Measurements from ENCODE around the gene RNF111.
A peak's percentile ranks its signal among the peaks of the same experiment; 100 is the strongest.
"Not testable (repeated sequence)": the region's sequence is repeated elsewhere in the genome, so short reads cannot be mapped to it uniquely, and the experiment has no call there.

Gene RNF111

GRCh38 chr15:59000251-59000650 lies 12.8 kb downstream of the RNF111 start:
- DNase-seq: not testable (repeated sequence)

GRCh38 chr15:59001946-59002345 lies 14.5 kb downstream of the RNF111 start:
- no peak for DNase-seq

- no peak for DNase-seq
Measured at GRCh38 chr15:59002418-59002859, 15.0 kb downstream of the RNF111 start.

- DNase-seq: peak; percentile 26
Measured at GRCh38 chr15:59005579-59005978, 18.1 kb downstream of the RNF111 start.

- no peak for DNase-seq
Measured at GRCh38 chr15:59008086-59008485, 20.6 kb downstream of the RNF111 start.

GRCh38 chr15:59011262-59011952 lies 23.9 kb downstream of the RNF111 start:
- no peak for DNase-seq

- DNase-seq: peak; percentile 41
Measured at GRCh38 chr15:59013246-59013873, 25.9 kb downstream of the RNF111 start.

- no peak for DNase-seq
Measured at GRCh38 chr15:59014068-59014467, 26.6 kb downstream of the RNF111 start.

- no peak for DNase-seq
Measured at GRCh38 chr15:59017449-59017848, 30.0 kb downstream of the RNF111 start.

- no peak for DNase-seq
Measured at GRCh38 chr15:59018833-59019232, 31.4 kb downstream of the RNF111 start.

GRCh38 chr15:59020322-59020721 lies 32.9 kb downstream of the RNF111 start:
- peak; percentile 2 for DNase-seq

- no peak for DNase-seq
Measured at GRCh38 chr15:59022188-59022587, 34.7 kb downstream of the RNF111 start.

GRCh38 chr15:59026207-59026606 lies 38.7 kb downstream of the RNF111 start:
- DNase-seq: no peak

GRCh38 chr15:59028387-59028955 lies 41.0 kb downstream of the RNF111 start:
- no peak for DNase-seq

GRCh38 chr15:59029554-59029953 lies 42.1 kb downstream of the RNF111 start:
- DNase-seq: no peak

GRCh38 chr15:59035201-59035600 lies 47.7 kb downstream of the RNF111 start:
- DNase-seq: no peak

GRCh38 chr15:59039225-59039624 lies 51.8 kb downstream of the RNF111 start:
- DNase-seq: no peak

GRCh38 chr15:59042041-59042440 lies 54.6 kb downstream of the RNF111 start:
- DNase-seq: no peak

- DNase-seq: no peak
Measured at GRCh38 chr15:59048897-59049296, 61.4 kb downstream of the RNF111 start.

GRCh38 chr15:59051873-59052861 lies 64.7 kb downstream of the RNF111 start:
- no peak for DNase-seq

- DNase-seq: peak; percentile 4
Measured at GRCh38 chr15:59052915-59053407, 65.5 kb downstream of the RNF111 start.

- DNase-seq: no peak
Measured at GRCh38 chr15:59053482-59053881, 66.0 kb downstream of the RNF111 start.
